ENCODE measurements around the gene COX19.

GRCh38 chr7:940599-941408 is 34.5 kb downstream of the COX19 start:
- TF ChIP-seq FOXP2 (optimal IDR thresholded peaks at IDR 0.05; ENCODE audit: control extremely low read depth, extremely low read length, insufficient read depth) (no peak), EZH2 (IDR thresholded peaks at IDR 0.05) (no peak), POLR2AphosphoS5 (IDR thresholded peaks at IDR 0.05; ENCODE audit: borderline replicate concordance, low read depth, low read length) (no peak)
